PC-9 (cell line): ENCODE results near the gene MKNK2. TPM values are rescaled to one million over a fixed set of nuclear protein-coding genes. Genes with fewer than 3 reads are reported as not detected.

ENCODE experiments used
- BruUV-seq: library from RNA; stranded (reverse); fragments of 400-500 nt; replicated peaks from 2 replicates; lab custom pipeline; 2021; lab: Mats Ljungman, UMichigan
- CTCF ChIA-PET: fragments of 300-600 bp; sonication (Branson Sonifier 250); formaldehyde crosslinking; loops from one replicate; lab custom pipeline; 2022; ENCODE audit warnings: antibody characterized with exemption; lab: Charles Lee
- POLR2A ChIA-PET: fragments of 300-600 bp; sonication (Branson Sonifier 250); formaldehyde crosslinking; loops from one replicate; lab custom pipeline; 2022; ENCODE audit warnings: antibody characterized with exemption; ENCODE audit not compliant: unreplicated experiment; lab: Charles Lee
- DNase-seq, 2 experiments: peaks; one replicate each; pipeline versions ENCODE4 v3.0.0 to v3.0.0-alpha.2; 2015 to 2022; ENCODE audit warnings: mixed read lengths in 1 of 2
- H2AFZ ChIP-seq: fragments of 200-600 bp; sonication (generic); 2 replicates; pipeline ENCODE4 v1.8.1; 2017; ENCODE audit warnings: antibody characterized with exemption
- H3F3A ChIP-seq: fragments of 200-600 bp; sonication (generic); 2 replicates; pipeline ENCODE4 v1.8.1; 2017; ENCODE audit warnings: antibody characterized with exemption, mild to moderate bottlenecking, low read depth; ENCODE audit not compliant: insufficient read depth
- H3K27ac ChIP-seq: fragments of 200-600 bp; sonication (generic); 2 replicates; pipeline ENCODE4 v1.6.1; 2016; ENCODE audit warnings: mixed run types
- H3K27me3 ChIP-seq: fragments of 200-600 bp; sonication (generic); 2 replicates; pipeline ENCODE4 v1.6.1; 2016; ENCODE audit warnings: low read depth, mixed run types; ENCODE audit not compliant: insufficient read depth
- H3K36me3 ChIP-seq: fragments of 200-600 bp; sonication (generic); 2 replicates; pipeline ENCODE4 v1.6.1; 2016; ENCODE audit warnings: low read depth, mixed run types
- H3K4me1 ChIP-seq: fragments of 200-600 bp; sonication (generic); replicated peaks from 2 replicates; pipeline ENCODE4 v1.6.1; 2016; ENCODE audit warnings: mixed run types; ENCODE audit not compliant: insufficient read depth
- H3K4me2 ChIP-seq: fragments of 200-600 bp; sonication (generic); 2 replicates; pipeline ENCODE4 v1.6.1; 2017; ENCODE audit warnings: mixed run types
- H3K4me3 ChIP-seq: fragments of 200-600 bp; sonication (generic); 2 replicates; pipeline ENCODE4 v1.6.1; 2016; ENCODE audit warnings: mixed run types
- H3K79me2 ChIP-seq: fragments of 200-600 bp; sonication (generic); 2 replicates; pipeline ENCODE4 v1.6.1; 2017; ENCODE audit warnings: low read depth, mixed run types
- H3K9me2 ChIP-seq: fragments of 200-600 bp; sonication (generic); 2 replicates; pipeline ENCODE4 v1.8.1; 2017; ENCODE audit warnings: mild to moderate bottlenecking; ENCODE audit not compliant: insufficient read depth
- H3K9me3 ChIP-seq: fragments of 200-600 bp; sonication (generic); 2 replicates; pipeline ENCODE4 v1.8.1; 2016; ENCODE audit warnings: low read depth; ENCODE audit not compliant: insufficient read depth
- H4K20me1 ChIP-seq: fragments of 200-600 bp; sonication (generic); 2 replicates; pipeline ENCODE4 v1.8.1; 2017; ENCODE audit not compliant: insufficient read depth
- EZH2 ChIP-seq: fragments of 200-600 bp; sonication (generic); IDR thresholded peaks from 2 replicates; pipeline ENCODE4 v1.8.0; 2017; ENCODE audit warnings: antibody characterized with exemption, low read depth
- intact Hi-C: fragments of 100-400 bp; cut with micrococcal nuclease; formaldehyde crosslinking; loops from one replicate; pipeline ENCODE4 v1.10.0; 2022; ENCODE audit not compliant: unreplicated experiment
- total RNA-seq: library from RNA; stranded (reverse); gene quantifications from 2 replicates; pipeline ENCODE4 v1.2.3, GENCODE V29; 2021
- TF ChIP-seq, protein P1 (sequence below): fragments of 200-600 bp; sonication (generic); conservative IDR thresholded peaks from 2 replicates; pipeline ENCODE4 v1.6.1; 2017; ENCODE audit warnings: mixed run types, antibody characterized with exemption, mild to moderate bottlenecking, moderate library complexity

Gene MKNK2
- total RNA-seq, 1 experiment from 2014 or later = 132 TPM

DNA sequence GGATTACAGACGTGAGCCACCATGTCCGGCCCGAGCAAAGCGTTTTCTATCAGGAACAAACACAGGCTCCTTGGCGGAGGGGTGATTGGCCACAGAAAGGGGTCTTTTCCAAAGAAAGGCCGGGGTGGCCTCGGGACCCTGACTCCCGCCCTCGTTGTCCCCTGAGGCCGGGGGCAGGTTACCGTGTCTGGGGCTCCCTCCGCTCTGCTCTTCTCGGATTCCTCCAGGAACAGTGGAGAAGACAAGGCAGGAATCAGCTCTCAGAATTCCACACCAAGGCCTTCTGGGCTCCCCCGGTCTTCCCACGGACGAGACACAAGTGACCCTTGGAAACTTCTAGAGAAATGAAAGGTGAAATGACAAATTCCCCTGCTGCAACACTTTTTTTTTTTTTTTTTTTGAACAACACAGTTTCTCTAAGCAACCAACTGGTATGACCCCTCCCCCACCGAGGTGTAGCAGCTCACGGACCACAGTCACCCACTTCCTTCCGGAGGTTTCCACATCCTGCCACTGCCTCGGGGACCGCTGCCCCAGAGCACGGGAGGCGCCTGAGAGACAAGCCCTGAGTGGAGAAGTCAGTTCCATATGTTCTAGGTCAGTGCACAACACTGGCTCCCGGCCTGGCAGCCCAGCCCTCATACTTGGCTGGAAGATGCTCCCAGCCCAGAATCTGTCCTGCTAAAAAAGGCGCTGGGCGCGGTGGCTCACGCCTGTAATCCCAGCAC is 34.1 kb upstream of the MKNK2 start:
- H3K4me2 ChIP-seq = no peak overlapping the region
- H4K20me1 ChIP-seq = no peaks in the 10 kb centered on the region
- ChIA-PET CTCF (no interaction called here), POLR2A (no interaction called here)
- no TSS peak for BruUV-seq
- intact Hi-C loops = no loop called here
- peaks cover 13% of the 10 kb centered on the region; the same call in 1 of the 2 replicates for H3F3A ChIP-seq
- no peaks in the 10 kb centered on the region; the same call in 1 of the 2 replicates for H3K79me2 ChIP-seq
- no peak overlapping the region for H2AFZ ChIP-seq
- no peaks in the 10 kb centered on the region for H3K27me3 ChIP-seq
- DNase-seq = no peak
- H3K9me2 ChIP-seq = no peaks in the 10 kb centered on the region
- peaks cover 26% of the 10 kb centered on the region for H3K4me1 ChIP-seq
- TF ChIP-seq, protein P1, sequence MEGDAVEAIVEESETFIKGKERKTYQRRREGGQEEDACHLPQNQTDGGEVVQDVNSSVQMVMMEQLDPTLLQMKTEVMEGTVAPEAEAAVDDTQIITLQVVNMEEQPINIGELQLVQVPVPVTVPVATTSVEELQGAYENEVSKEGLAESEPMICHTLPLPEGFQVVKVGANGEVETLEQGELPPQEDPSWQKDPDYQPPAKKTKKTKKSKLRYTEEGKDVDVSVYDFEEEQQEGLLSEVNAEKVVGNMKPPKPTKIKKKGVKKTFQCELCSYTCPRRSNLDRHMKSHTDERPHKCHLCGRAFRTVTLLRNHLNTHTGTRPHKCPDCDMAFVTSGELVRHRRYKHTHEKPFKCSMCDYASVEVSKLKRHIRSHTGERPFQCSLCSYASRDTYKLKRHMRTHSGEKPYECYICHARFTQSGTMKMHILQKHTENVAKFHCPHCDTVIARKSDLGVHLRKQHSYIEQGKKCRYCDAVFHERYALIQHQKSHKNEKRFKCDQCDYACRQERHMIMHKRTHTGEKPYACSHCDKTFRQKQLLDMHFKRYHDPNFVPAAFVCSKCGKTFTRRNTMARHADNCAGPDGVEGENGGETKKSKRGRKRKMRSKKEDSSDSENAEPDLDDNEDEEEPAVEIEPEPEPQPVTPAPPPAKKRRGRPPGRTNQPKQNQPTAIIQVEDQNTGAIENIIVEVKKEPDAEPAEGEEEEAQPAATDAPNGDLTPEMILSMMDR = no peak
- no peak for TF ChIP-seq EZH2
- no peak overlapping the region for H3K27ac ChIP-seq
- H3K9me3 ChIP-seq = no peaks in the 10 kb centered on the region
- no peak overlapping the region for H3K4me3 ChIP-seq
- no peaks in the 10 kb centered on the region for H3K36me3 ChIP-seq

DNA sequence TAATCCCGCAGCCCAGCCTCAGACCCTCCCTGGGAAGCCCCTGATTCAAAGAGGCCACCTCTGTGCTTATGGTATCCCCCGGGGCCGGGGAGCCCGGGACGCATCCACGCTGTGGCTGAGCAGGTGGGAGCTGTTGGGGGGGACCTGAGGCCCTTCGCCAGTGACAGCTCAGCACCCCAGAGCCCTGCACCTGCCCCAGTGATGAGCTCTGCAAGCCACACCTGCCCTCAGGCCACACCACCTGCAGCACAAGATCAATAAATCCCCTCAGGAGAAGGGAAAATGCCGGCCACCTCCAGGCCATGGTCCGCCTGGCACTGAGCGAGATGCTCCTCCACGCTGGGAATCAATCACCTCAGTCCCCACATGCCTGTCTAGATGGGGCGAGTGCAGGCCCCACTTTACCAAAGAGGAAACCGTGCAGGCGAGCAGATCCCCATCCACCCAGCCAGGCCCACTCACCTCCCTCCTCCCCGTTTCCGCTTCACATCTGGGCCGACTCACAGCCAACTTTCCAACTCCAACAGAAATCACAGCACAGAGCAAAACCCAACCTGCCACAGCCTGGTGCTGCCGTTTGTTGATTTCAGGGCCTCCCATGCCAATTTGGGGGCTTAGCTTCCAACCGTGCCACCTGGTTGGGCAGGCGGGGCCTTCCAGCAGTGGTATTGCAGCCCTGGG is 32.3 kb upstream of the MKNK2 start:
- no peaks in the 10 kb centered on the region for H3K79me2 ChIP-seq
- DNase-seq = no peak
- BruUV-seq = no TSS peak
- CTCF ChIA-PET = no interaction called here
- H3K4me2 ChIP-seq = no peak overlapping the region
- no peaks in the 10 kb centered on the region for H3K9me3 ChIP-seq
- H3K36me3 ChIP-seq = no peaks in the 10 kb centered on the region
- H2AFZ ChIP-seq = no peak overlapping the region
- peaks cover 11% of the 10 kb centered on the region for H3K4me1 ChIP-seq
- H4K20me1 ChIP-seq = no peaks in the 10 kb centered on the region
- POLR2A ChIA-PET = no interaction called here
- peaks cover 9% of the 10 kb centered on the region; the same call in 1 of the 2 replicates for H3F3A ChIP-seq
- no peak for TF ChIP-seq EZH2
- TF ChIP-seq, protein P1 = no peak
- H3K9me2 ChIP-seq = no peaks in the 10 kb centered on the region
- no peak overlapping the region for H3K27ac ChIP-seq
- intact Hi-C loops = no loop called here
- no peaks in the 10 kb centered on the region for H3K27me3 ChIP-seq
- H3K4me3 ChIP-seq = no peak overlapping the region

DNA sequence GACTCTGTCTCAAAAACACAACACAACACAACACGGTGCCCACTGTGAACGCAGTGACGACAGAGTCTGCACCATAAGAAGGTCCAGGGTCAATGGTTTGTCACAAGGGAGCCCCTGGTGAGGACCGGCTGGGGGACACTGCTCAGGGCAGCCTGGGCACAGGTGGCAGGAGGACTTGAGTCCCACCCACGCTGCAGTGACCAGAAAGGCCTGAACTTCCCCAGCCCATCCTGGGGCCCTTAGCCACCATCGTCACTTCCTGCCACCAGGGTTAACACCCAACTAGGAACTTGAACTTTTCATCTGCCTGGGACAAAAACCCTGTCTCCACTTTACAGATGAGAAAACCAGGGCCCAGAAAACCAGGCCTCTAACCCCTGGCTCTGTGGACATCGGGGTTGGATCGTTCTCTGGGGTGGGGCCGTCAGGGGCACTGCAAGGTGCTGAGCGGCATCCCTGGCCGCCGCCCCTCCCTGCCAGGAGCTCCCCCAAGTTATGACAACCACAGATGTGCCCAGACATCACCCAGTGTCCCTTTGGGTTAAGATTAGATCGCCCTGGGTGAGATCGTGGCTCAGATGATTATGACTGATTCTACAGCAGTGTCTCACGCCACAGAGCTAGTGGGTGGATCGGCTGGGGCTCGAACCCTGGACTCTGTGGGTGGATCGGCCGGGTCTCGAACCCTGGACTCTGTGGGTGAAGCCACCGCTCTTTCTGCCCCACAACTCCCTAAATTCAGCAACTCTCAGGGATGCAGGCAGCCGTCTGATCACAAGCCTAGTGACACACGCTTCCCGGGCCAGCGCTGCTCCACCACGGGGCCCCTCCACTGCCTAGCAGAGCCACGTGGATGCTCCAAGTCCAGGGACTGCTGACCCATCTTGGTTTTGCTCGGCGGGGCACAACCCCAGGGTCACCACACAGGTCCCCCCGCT is 31.1 kb upstream of the MKNK2 start:
- no peak for TF ChIP-seq EZH2
- TF ChIP-seq, protein P1 = no peak
- Histone ChIP-seq H3K79me2 (no peaks in the 10 kb centered on the region), H3K4me1 (peaks cover 5% of the 10 kb centered on the region; the same call in 1 of the 2 replicates), H3K9me3 (no peaks in the 10 kb centered on the region), H3F3A (peaks cover 7% of the 10 kb centered on the region; the same call in 1 of the 2 replicates), H3K9me2 (no peaks in the 10 kb centered on the region), H3K4me2 (no peak overlapping the region), H3K27me3 (no peaks in the 10 kb centered on the region), H3K36me3 (no peaks in the 10 kb centered on the region), H3K4me3 (no peak overlapping the region), H3K27ac (no peak overlapping the region), H2AFZ (no peak overlapping the region), H4K20me1 (no peaks in the 10 kb centered on the region)
- ChIA-PET POLR2A (no interaction called here), CTCF (no interaction called here)
- BruUV-seq = no TSS peak
- intact Hi-C loops = no loop called here
- DNase-seq = no peak
